Loucy (cell line): ENCODE data around the gene RTL3.

ENCODE experiments used
- H2AFZ ChIP-seq: fragments of 200-600 bp; sonication (generic); 2 replicates; pipeline ENCODE4 v1.6.0; 2016; ENCODE audit warnings: antibody characterized with exemption, mild to moderate bottlenecking, low read length, moderate library complexity
- H3F3A ChIP-seq: fragments of 200-600 bp; 2 replicates; pipeline ENCODE4 v1.6.0; 2016; ENCODE audit warnings: antibody characterized with exemption, low read depth, mild to moderate bottlenecking
- H3K27me3 ChIP-seq: fragments of 200-600 bp; sonication (generic); 2 replicates; pipeline ENCODE4 v1.6.1; 2014; ENCODE audit warnings: low read length, mild to moderate bottlenecking; ENCODE audit not compliant: insufficient read depth, poor library complexity, severe bottlenecking
- H3K36me3 ChIP-seq: fragments of 200-600 bp; sonication (generic); 2 replicates; pipeline ENCODE4 v1.6.1; 2016; ENCODE audit warnings: low read length; ENCODE audit not compliant: insufficient read depth
- H3K4me1 ChIP-seq: fragments of 200-600 bp; sonication (generic); 2 replicates; pipeline ENCODE4 v1.5.1; 2014; ENCODE audit warnings: low read length, mild to moderate bottlenecking; ENCODE audit not compliant: insufficient read depth, poor library complexity, severe bottlenecking
- H3K4me2 ChIP-seq: fragments of 200-600 bp; sonication (generic); 2 replicates; pipeline ENCODE4 v1.6.0; 2014; ENCODE audit warnings: antibody characterized with exemption, low read length, low read depth, mild to moderate bottlenecking; ENCODE audit not compliant: poor library complexity, severe bottlenecking
- H3K4me3 ChIP-seq: fragments of 200-600 bp; sonication (generic); 2 replicates; pipeline ENCODE4 v1.5.1; 2014; ENCODE audit warnings: low read length, mild to moderate bottlenecking, mixed read lengths; ENCODE audit not compliant: poor library complexity, severe bottlenecking
- H3K79me2 ChIP-seq: fragments of 200-600 bp; sonication (generic); 2 replicates; pipeline ENCODE4 v1.6.1; 2014; ENCODE audit warnings: low read length; ENCODE audit not compliant: insufficient read depth
- H3K9ac ChIP-seq: fragments of 200-600 bp; sonication (generic); 2 replicates; pipeline ENCODE4 v1.6.0; 2014; ENCODE audit warnings: mild to moderate bottlenecking, low read depth, low read length, moderate library complexity; ENCODE audit not compliant: poor library complexity, severe bottlenecking
- H3K9me2 ChIP-seq: fragments of 200-600 bp; sonication (generic); replicated peaks from 2 replicates; pipeline ENCODE4 v1.6.1; 2016; ENCODE audit warnings: low read depth, low read length, mixed read lengths
- H3K9me3 ChIP-seq: fragments of 200-600 bp; sonication (generic); 2 replicates; pipeline ENCODE4 v1.6.1; 2014; ENCODE audit warnings: mild to moderate bottlenecking, antibody characterized with exemption, low read length, low read depth; ENCODE audit not compliant: insufficient read depth
- H4K20me1 ChIP-seq: fragments of 200-600 bp; sonication (generic); 2 replicates; pipeline ENCODE4 v1.6.0; 2014; ENCODE audit warnings: antibody characterized with exemption, low read length, mild to moderate bottlenecking; ENCODE audit not compliant: insufficient read depth, poor library complexity, severe bottlenecking
- CTCF ChIP-seq: fragments of 200-600 bp; sonication (generic); conservative IDR thresholded peaks from 2 replicates; pipeline ENCODE4 v1.5.1; 2014; ENCODE audit warnings: mild to moderate bottlenecking, antibody characterized with exemption, low read length
- EZH2phosphoT487 ChIP-seq: fragments of 200-600 bp; IDR thresholded peaks from 2 replicates; pipeline ENCODE4 v1.6.1; 2018; ENCODE audit warnings: antibody characterized with exemption, mild to moderate bottlenecking, moderate library complexity, borderline replicate concordance

The RTL3 gene

GRCh38 chrX:78659955-78660354 is 827 bp upstream of the RTL3 start:
- H3K4me3 ChIP-seq = no peak overlapping the region
- no peaks in the 10 kb centered on the region for H3K9me3 ChIP-seq
- H3K79me2 ChIP-seq = no peaks in the 10 kb centered on the region
- no peaks in the 10 kb centered on the region for H3K27me3 ChIP-seq
- H3K9me2 ChIP-seq = no peaks in the 10 kb centered on the region
- no peaks in the 10 kb centered on the region for H3K36me3 ChIP-seq
- H3K4me1 ChIP-seq = peaks cover 38% of the 10 kb centered on the region
- H3K4me2 ChIP-seq = no peak overlapping the region
- H3F3A ChIP-seq = no peaks in the 10 kb centered on the region
- TF ChIP-seq EZH2phosphoT487 (no peak), CTCF (no peak)
- peak overlapping the region; percentile 49; the same call in 1 of the 2 replicates for H2AFZ ChIP-seq
- H3K9ac ChIP-seq = no peak overlapping the region
- H4K20me1 ChIP-seq = no peaks in the 10 kb centered on the region

GRCh38 chrX:78658414-78658813 is 714 bp downstream of the RTL3 start:
- Histone ChIP-seq H3K36me3 (no peaks in the 10 kb centered on the region), H2AFZ (no peak overlapping the region), H3F3A (no peaks in the 10 kb centered on the region), H4K20me1 (no peaks in the 10 kb centered on the region), H3K4me2 (no peak overlapping the region), H3K4me1 (peaks cover 50% of the 10 kb centered on the region), H3K27me3 (no peaks in the 10 kb centered on the region), H3K9me3 (no peaks in the 10 kb centered on the region), H3K79me2 (no peaks in the 10 kb centered on the region), H3K4me3 (no peak overlapping the region), H3K9ac (no peak overlapping the region), H3K9me2 (no peaks in the 10 kb centered on the region)
- no peak for TF ChIP-seq EZH2phosphoT487

- TF ChIP-seq CTCF (no peak), EZH2phosphoT487 (no peak)
- Histone ChIP-seq H3K4me2 (no peak overlapping the region), H3K4me1 (peaks cover 60% of the 10 kb centered on the region), H2AFZ (no peak overlapping the region), H3K27me3 (no peaks in the 10 kb centered on the region), H3K9me2 (no peaks in the 10 kb centered on the region), H3K36me3 (no peaks in the 10 kb centered on the region), H3K9ac (no peak overlapping the region), H3K9me3 (no peaks in the 10 kb centered on the region), H3K4me3 (no peak overlapping the region), H4K20me1 (no peaks in the 10 kb centered on the region), H3F3A (peaks cover 6% of the 10 kb centered on the region; the same call in 1 of the 2 replicates), H3K79me2 (no peaks in the 10 kb centered on the region)
These were observed 3.5 kb downstream of the RTL3 start for GRCh38 chrX:78655642-78656041.

GRCh38 chrX:78653118-78653822 is 5.9 kb downstream of the RTL3 start:
- H3K9me2 ChIP-seq = no peaks in the 10 kb centered on the region
- peak overlapping the region; percentile 65 for H3K4me3 ChIP-seq
- no peaks in the 10 kb centered on the region for H3K79me2 ChIP-seq
- H4K20me1 ChIP-seq = no peaks in the 10 kb centered on the region
- peak overlapping the region; percentile 85 for H3K9ac ChIP-seq
- no peaks in the 10 kb centered on the region for H3K27me3 ChIP-seq
- TF ChIP-seq CTCF (no peak), EZH2phosphoT487 (no peak)
- no peaks in the 10 kb centered on the region for H3K36me3 ChIP-seq
- peaks cover 54% of the 10 kb centered on the region for H3K4me1 ChIP-seq
- H3K9me3 ChIP-seq = no peaks in the 10 kb centered on the region
- H3K4me2 ChIP-seq = peak overlapping the region; percentile 94
- H3F3A ChIP-seq = peaks cover 13% of the 10 kb centered on the region; the same call in 1 of the 2 replicates
- no peak overlapping the region for H2AFZ ChIP-seq
